ENCODE measurements around the gene NDUFA7.

Gene NDUFA7

DNA sequence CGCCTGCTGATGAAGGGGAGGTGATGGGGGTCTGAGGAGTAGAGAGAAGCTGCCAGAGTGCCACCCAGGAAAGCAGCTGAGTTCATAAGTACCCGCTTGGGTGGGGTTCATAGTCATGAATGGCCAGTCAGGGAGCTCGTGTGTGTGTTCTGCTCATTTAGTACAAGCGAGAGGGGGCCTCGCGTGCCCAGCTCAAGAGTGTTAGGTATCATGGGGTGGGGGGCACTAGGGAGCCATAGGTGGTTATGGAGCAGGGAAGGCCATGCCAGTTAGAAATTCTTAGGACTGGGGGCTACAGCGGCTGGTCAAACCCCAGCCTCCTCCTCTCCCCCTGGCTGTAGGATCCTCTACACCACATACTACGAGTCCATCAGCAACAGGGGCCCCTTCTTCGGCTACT, 59.8 kb downstream of the NDUFA7 start:
- no peak for DNase-seq

Measured in NCI-H1417 (cell line).